HepG2 (cell line): ENCODE measurements around the gene CHD2. TPM values are rescaled to one million over a fixed set of nuclear protein-coding genes. Genes with fewer than 3 reads are reported as not detected.

Source experiments
- ATAC-seq: fragments of 200-7000 bp; cut with Tn5 transposase; 3 replicates; pipeline ENCODE4 v1.9.1; 2020; ENCODE audit warnings: mild to moderate bottlenecking, moderate library complexity
- BruUV-seq: library from RNA; stranded (reverse); fragments of 400-500 nt; replicated peaks from 2 replicates; lab custom pipeline; 2021; lab: Mats Ljungman, UMichigan
- CTCF ChIA-PET: fragments of 300-600 bp; formaldehyde crosslinking; extraction: SDS; loops from one replicate; lab custom pipeline; 2021; ENCODE audit warnings: low total read pairs, inconsistent platforms, low intra/inter-chr PET ratio; lab: Yijun Ruan, JAX
- POLR2A ChIA-PET: fragments of 350-600 bp; sonication (Branson Sonifier 250); formaldehyde crosslinking; loops from one replicate; lab custom pipeline; 2020; ENCODE audit warnings: antibody characterized with exemption, inconsistent platforms; lab: Yijun Ruan, JAX
- DNase-seq: peaks from one replicate; pipeline ENCODE4 v3.0.0-alpha.2; 2015; ENCODE audit warnings: low spot score
- FAIRE-seq: peaks from 3 replicates; lab custom pipeline; 2011; peaks lifted over from hg19 to GRCh38; lab: Jason Lieb, UNC
- H2AFZ ChIP-seq: one replicate; pipeline ENCODE4 v1.6.1; 2011; ENCODE audit warnings: low read length, inconsistent platforms
- H3K27ac ChIP-seq: fragments of 300-600 bp; 3 replicates; pipeline ENCODE4 v1.8.0; 2011; ENCODE audit warnings: mixed run types, mild to moderate bottlenecking, mixed read lengths, low read length, inconsistent platforms; ENCODE audit not compliant: insufficient read depth; ENCODE audit errors: extremely low read length
- H3K27me3 ChIP-seq, 2 experiments: fragments of 200-600 bp in 1 of 2; 2 replicates in 1 of 2; 3 replicates in 1 of 2; pipeline versions ENCODE4 v1.6.0 to v1.8.0; 2011; ENCODE audit warnings: low read length in 2 of 2, mild to moderate bottlenecking in 2 of 2, moderate library complexity in 2 of 2, inconsistent platforms in 1 of 2; ENCODE audit not compliant: insufficient read depth in 2 of 2, control insufficient read depth in 1 of 2
- H3K36me3 ChIP-seq, 2 experiments: fragments of 200-600 bp in 1 of 2; replicated peaks in 1 of 2; 2 replicates in 1 of 2; 3 replicates in 1 of 2; pipeline versions ENCODE4 v1.5.1 to v1.8.0; 2011; ENCODE audit warnings: low read length in 2 of 2, inconsistent platforms in 1 of 2; ENCODE audit not compliant: insufficient read depth in 2 of 2, control insufficient read depth in 1 of 2
- H3K4me1 ChIP-seq: 2 replicates; pipeline ENCODE4 v1.5.1; 2012; ENCODE audit warnings: low read length, inconsistent platforms; ENCODE audit not compliant: insufficient read depth
- H3K4me2 ChIP-seq: 2 replicates; pipeline ENCODE4 v1.6.0; 2011; ENCODE audit warnings: low read depth, low read length, inconsistent platforms
- H3K4me3 ChIP-seq, 3 experiments: fragments of 200-600 bp in 1 of 3; sonication (generic), shearing (Covaris generic) in 1 of 3; replicated peaks in 1 of 3; 2 replicates each; pipeline ENCODE4 v1.5.1; 2011 to 2016; ENCODE audit warnings: low read length in 3 of 3, inconsistent platforms in 2 of 3, low read depth in 2 of 3, mild to moderate bottlenecking in 2 of 3, control low read depth in 1 of 3, mixed read lengths in 1 of 3; ENCODE audit not compliant: insufficient read depth in 1 of 3
- H3K79me2 ChIP-seq: one replicate; pipeline ENCODE4 v1.6.1; 2011; ENCODE audit warnings: low read length, inconsistent platforms; ENCODE audit not compliant: insufficient read depth
- H3K9ac ChIP-seq: 2 replicates; pipeline ENCODE4 v1.6.0; 2011; ENCODE audit warnings: mild to moderate bottlenecking, low read depth, low read length, inconsistent platforms; ENCODE audit not compliant: insufficient read depth
- H3K9me3 ChIP-seq: 2 replicates; pipeline ENCODE4 v1.5.1; 2012; ENCODE audit warnings: mild to moderate bottlenecking, low read length
- H4K20me1 ChIP-seq: 2 replicates; pipeline ENCODE4 v1.6.0; 2011; ENCODE audit warnings: inconsistent platforms, mild to moderate bottlenecking, low read length, moderate library complexity; ENCODE audit not compliant: insufficient read depth
- GABPA ChIP-seq, 2 experiments: IDR thresholded peaks; 2 replicates each; pipeline ENCODE4 v1.6.1; 2011 to 2016; ENCODE audit warnings: low read depth in 2 of 2, low read length in 1 of 2, missing biosample characterization in 1 of 2, missing genetic modification characterization in 1 of 2
- GRHL1 ChIP-seq: sonication (generic); formaldehyde crosslinking; conservative IDR thresholded peaks from 2 replicates; pipeline ENCODE4 v1.8.0; 2022; ENCODE audit warnings: missing genetic modification reagents
- HDAC6 ChIP-seq: fragments of 200-600 bp; sonication (generic); IDR thresholded peaks from 2 replicates; pipeline ENCODE4 v1.7.0; 2017; ENCODE audit warnings: mild to moderate bottlenecking, antibody characterized with exemption, low read length, low read depth
- MAF1 ChIP-seq: sonication (generic); formaldehyde crosslinking; IDR thresholded peaks from 2 replicates; pipeline ENCODE4 v1.5.0; 2020; ENCODE audit warnings: missing genetic modification reagents, borderline replicate concordance
- MEIS2 ChIP-seq: sonication (generic); formaldehyde crosslinking; IDR thresholded peaks from 2 replicates; pipeline ENCODE4 v1.9.0; 2021; ENCODE audit warnings: mild to moderate bottlenecking, missing genetic modification reagents
- RAD51 ChIP-seq: fragments of 450-650 bp; IDR thresholded peaks from 2 replicates; pipeline ENCODE4 v1.6.1; 2016; ENCODE audit warnings: borderline replicate concordance
- SCMH1 ChIP-seq: sonication (generic); formaldehyde crosslinking; IDR thresholded peaks from 2 replicates; pipeline ENCODE4 v1.9.0; 2021; ENCODE audit warnings: missing genetic modification reagents, mild to moderate bottlenecking, borderline replicate concordance
- SNAPC2 ChIP-seq: sonication (generic); formaldehyde crosslinking; IDR thresholded peaks from 2 replicates; pipeline ENCODE4 v1.8.1; 2022; ENCODE audit warnings: mild to moderate bottlenecking, missing genetic modification reagents
- TARDBP ChIP-seq: sonication (generic); formaldehyde crosslinking; IDR thresholded peaks from 2 replicates; pipeline ENCODE4 v1.8.0; 2022; ENCODE audit warnings: mild to moderate bottlenecking, missing genetic modification reagents
- ZNF264 ChIP-seq: sonication (generic); formaldehyde crosslinking; IDR thresholded peaks from 2 replicates; pipeline ENCODE4 v1.4.0; 2020; ENCODE audit warnings: missing genetic modification reagents
- ZNF280D ChIP-seq: sonication (generic); formaldehyde crosslinking; IDR thresholded peaks from 2 replicates; pipeline ENCODE4 v1.5.1; 2020; ENCODE audit warnings: mild to moderate bottlenecking, missing genetic modification reagents
- ZNF549 ChIP-seq: sonication (generic); formaldehyde crosslinking; IDR thresholded peaks from 2 replicates; pipeline ENCODE4 v1.5.0; 2020; ENCODE audit warnings: missing genetic modification reagents
- ZNF572 ChIP-seq: sonication (generic); formaldehyde crosslinking; IDR thresholded peaks from 2 replicates; pipeline ENCODE4 v1.5.1; 2020; ENCODE audit warnings: mild to moderate bottlenecking, missing genetic modification reagents
- ZNF703 ChIP-seq: sonication (generic); formaldehyde crosslinking; IDR thresholded peaks from 2 replicates; pipeline ENCODE4 v1.5.1; 2020; ENCODE audit warnings: missing genetic modification reagents, mild to moderate bottlenecking, moderate library complexity, borderline replicate concordance
- WGBS: methylation state at CpG from one replicate; pipeline ENCODE4 v1.1.6; 2017; ENCODE audit warnings: low lambda C conversion rate; 5-methylcytosine and 5-hydroxymethylcytosine counted together
- in situ Hi-C: cut with HindIII; loops from 2 replicates; pipeline ENCODE4 v1.10.0; 2017; ENCODE audit warnings: low pct_unique_long_range_greater_than_20kb; ENCODE audit not compliant: extremely low pct_ligation_motif_present
- intact Hi-C: fragments of 100-400 bp; cut with micrococcal nuclease; formaldehyde crosslinking; loops from one replicate; pipeline ENCODE4 v1.10.0; 2022; ENCODE audit not compliant: unreplicated experiment
- polyA plus RNA-seq, 8 experiments: library from polyadenylated mRNA; depleted of rRNA in 3 of 8; stranded (reverse) in 7 of 8; unstranded in 1 of 8; fragments of >200 nt; fragmentation: Illumina TruSeq in 4 of 8; extraction: Trizol in 4 of 8; gene quantifications; 2 replicates each; pipeline versions ENCODE4 v1.2.1 to v1.2.3, GENCODE V29; 2011 to 2016; ENCODE audit warnings: low read depth in 4 of 8, missing spikeins in 1 of 8, mixed read lengths in 1 of 8; ENCODE audit not compliant: insufficient read depth in 1 of 8
- total RNA-seq, 5 experiments: library from RNA; depleted of rRNA; stranded (reverse); fragments of >200 nt; fragmentation: Illumina TruSeq; extraction: Trizol; gene quantifications; 2 replicates each; pipeline ENCODE4 v1.2.3, GENCODE V29; 2016; ENCODE audit warnings: low read depth in 1 of 5
- TF ChIP-seq, protein P1 (sequence below): sonication (generic); formaldehyde crosslinking; IDR thresholded peaks from 2 replicates; pipeline ENCODE4 v1.5.0; 2020; ENCODE audit warnings: missing genetic modification reagents

CHD2 gene
- total and polyA plus RNA-seq, 2 of the 13 experiments (the other 11 are each of a cell fraction or from before 2014, with no cell fraction given) = 54.0 to 54.1 TPM

- TF ChIP-seq HDAC6 (0 out of 2 replicates have a peak, but pooled peaks have one; percentile 38), SCMH1 (CRISPR knock-in tag) (no peak), ZNF703 (CRISPR knock-in tag) (no peak)
- TF ChIP-seq, all 625 proteins: peak for 3
Measured at GRCh38 chr15:92901995-92902394, 1.9 kb downstream of the CHD2 start (continued).

DNA sequence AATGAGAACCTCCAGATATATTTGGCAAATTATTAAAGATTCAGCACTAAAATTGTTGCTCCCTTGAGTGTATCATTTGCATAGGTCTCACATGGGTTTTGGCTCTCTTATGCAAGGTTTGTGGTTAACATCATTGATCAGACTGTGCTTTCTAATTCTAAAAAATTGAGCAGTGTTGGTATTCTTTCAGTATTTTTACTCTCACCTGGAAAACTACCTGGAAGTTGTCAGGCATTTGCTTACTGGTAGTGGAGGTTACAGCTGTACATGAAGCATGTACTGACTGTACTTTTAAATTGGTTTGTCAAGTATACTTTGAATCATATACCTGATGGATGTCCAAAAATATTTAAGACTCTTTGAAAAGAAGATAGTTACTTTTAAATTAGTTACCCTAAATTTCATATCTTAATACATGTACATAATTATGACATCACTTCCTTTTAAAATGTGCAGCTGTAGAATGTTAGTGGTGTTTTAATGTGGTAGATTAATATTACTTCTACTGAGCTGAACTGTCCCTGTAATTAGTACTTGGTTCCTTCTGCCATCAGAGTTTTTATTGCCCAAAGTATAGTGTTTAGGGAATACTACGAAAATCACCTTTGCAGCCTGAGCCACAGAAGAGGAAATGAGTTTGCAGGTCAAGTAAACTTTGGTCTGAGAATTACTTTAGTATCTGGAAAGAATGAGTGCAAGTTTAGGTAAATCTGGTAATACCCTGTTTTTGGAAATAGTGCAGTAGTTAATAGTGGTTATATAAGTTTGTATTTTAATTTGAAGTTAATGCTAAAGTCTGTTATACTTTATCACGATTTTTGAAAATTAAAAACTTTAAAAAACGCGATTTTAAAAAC is 2.8 kb downstream of the CHD2 start:
- 2% methylated on average over 4 of the region's 4 CpGs for WGBS
- FAIRE-seq (no peak), ATAC-seq (no peak), DNase-seq (no peak)
- CTCF ChIA-PET = no interaction called here
- no TSS peak for BruUV-seq
- Histone ChIP-seq H2AFZ (no peak overlapping the region), H3K27me3 (no peaks in the 10 kb centered on the region; a peak in 1 of 5 replicates), H3K79me2 (peaks cover 95% of the 10 kb centered on the region), H3K9me3 (no peaks in the 10 kb centered on the region), H3K9ac (peak overlapping the region; percentile 99), H4K20me1 (peaks cover 57% of the 10 kb centered on the region), H3K27ac (peak overlapping the region; percentile 100), H3K4me3 (peak overlapping the region; percentile 88 to 89 (median 88)), H3K36me3 (peaks cover 1 to 8% of the 10 kb centered on the region in 2 experiments; a peak in 2 of 5 replicates), H3K4me1 (peaks cover 41% of the 10 kb centered on the region), H3K4me2 (peak overlapping the region; percentile 95)
- intact Hi-C loops = no loop called here
- in situ Hi-C loops = no loop called here
- POLR2A ChIA-PET = interaction anchor here (1.1 to 10.5 kb wide), 11 partner anchors 12 to 107 kb away, joined by 3 to 185 read pairs (median 12); no protein-coding TSS in a partner anchor
- TF ChIP-seq ZNF264 = no peak
- TF ChIP-seq GRHL1 (CRISPR knock-in tag) = no peak
- TF ChIP-seq ZNF549 (CRISPR knock-in tag) = no peak
- no peak for TF ChIP-seq ZNF572 (CRISPR knock-in tag)
- TF ChIP-seq GABPA (IDR thresholded peaks at IDR 0.05; ENCODE audit: low read depth, low read length) = no peak
- peak; percentile 28 for TF ChIP-seq GABPA (CRISPR knock-in tag; IDR thresholded peaks at IDR 0.05; ENCODE audit: low read depth)
- TF ChIP-seq MAF1 (CRISPR knock-in tag) = no peak
- TF ChIP-seq, protein P1, sequence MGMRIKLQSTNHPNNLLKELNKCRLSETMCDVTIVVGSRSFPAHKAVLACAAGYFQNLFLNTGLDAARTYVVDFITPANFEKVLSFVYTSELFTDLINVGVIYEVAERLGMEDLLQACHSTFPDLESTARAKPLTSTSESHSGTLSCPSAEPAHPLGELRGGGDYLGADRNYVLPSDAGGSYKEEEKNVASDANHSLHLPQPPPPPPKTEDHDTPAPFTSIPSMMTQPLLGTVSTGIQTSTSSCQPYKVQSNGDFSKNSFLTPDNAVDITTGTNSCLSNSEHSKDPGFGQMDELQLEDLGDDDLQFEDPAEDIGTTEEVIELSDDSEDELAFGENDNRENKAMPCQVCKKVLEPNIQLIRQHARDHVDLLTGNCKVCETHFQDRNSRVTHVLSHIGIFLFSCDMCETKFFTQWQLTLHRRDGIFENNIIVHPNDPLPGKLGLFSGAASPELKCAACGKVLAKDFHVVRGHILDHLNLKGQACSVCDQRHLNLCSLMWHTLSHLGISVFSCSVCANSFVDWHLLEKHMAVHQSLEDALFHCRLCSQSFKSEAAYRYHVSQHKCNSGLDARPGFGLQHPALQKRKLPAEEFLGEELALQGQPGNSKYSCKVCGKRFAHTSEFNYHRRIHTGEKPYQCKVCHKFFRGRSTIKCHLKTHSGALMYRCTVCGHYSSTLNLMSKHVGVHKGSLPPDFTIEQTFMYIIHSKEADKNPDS (CRISPR knock-in tag) = no peak
- TF ChIP-seq RAD51 = no peak
- TF ChIP-seq SNAPC2 (CRISPR knock-in tag) = no peak
- TF ChIP-seq TARDBP = no peak
- no peak for TF ChIP-seq ZNF280D
- TF ChIP-seq MEIS2 = no peak
